Prostate gland (tissue), 2 donors: ENCODE results near the gene OTUD1.

Source experiments
- CTCF ChIP-seq, 4 experiments: fragments of 200-600 bp in 2 of 4; fragments of 450-650 bp in 2 of 4; sonication (generic) in 2 of 4; IDR thresholded peaks; 1 replicate in 3 of 4; 2 replicates in 1 of 4; pipeline ENCODE4 v1.5.1; 2016 to 2019; ENCODE audit warnings: antibody characterized with exemption in 4 of 4, mild to moderate bottlenecking in 2 of 4, moderate library complexity in 2 of 4
- POLR2A ChIP-seq: fragments of 450-650 bp; IDR thresholded peaks from one replicate; pipeline ENCODE4 v1.6.1; 2016; ENCODE audit warnings: antibody characterized with exemption, mild to moderate bottlenecking
- POLR2AphosphoS5 ChIP-seq: sonication (generic); formaldehyde crosslinking; IDR thresholded peaks from one replicate; pipeline ENCODE4 v1.6.1; 2017; ENCODE audit warnings: antibody characterized with exemption

GRCh38 chr10:23433701-23434100 lies 5.2 kb upstream of the OTUD1 start:
- TF ChIP-seq CTCF (IDR thresholded peaks at IDR 0.05) (no peak), POLR2A (no peak), POLR2AphosphoS5 (no peak)
